Activated gamma-delta T cell treated with anti-CD3 and anti-CD28 coated beads, Interleukin-2, amount 50 U/mL, for 16 hours (primary cell): Measurements from ENCODE around the gene BHLHA15.
"Not testable (repeated sequence)": the region's sequence is repeated elsewhere in the genome, so short reads cannot be mapped to it uniquely, and the experiment has no call there.

Source experiments
- DNase-seq: peaks from one replicate; pipeline ENCODE4 v3.0.0-alpha.2; 2020; ENCODE audit warnings: low read depth

The BHLHA15 gene

GRCh38 chr7:98210513-98211220 is 572 bp upstream of the BHLHA15 start:
- no peak for DNase-seq

GRCh38 chr7:98211676-98212531 is 665 bp downstream of the BHLHA15 start:
- no peak for DNase-seq

GRCh38 chr7:98212532-98213041 is 1.3 kb downstream of the BHLHA15 start:
- DNase-seq: no peak

GRCh38 chr7:98213296-98213887 is 2.2 kb downstream of the BHLHA15 start:
- DNase-seq: no peak

- no peak for DNase-seq
These were observed 2.9 kb downstream of the BHLHA15 start for GRCh38 chr7:98213888-98214810.

- DNase-seq: no peak
These were observed 3.6 kb downstream of the BHLHA15 start for GRCh38 chr7:98214811-98215321.

- no peak for DNase-seq
These were observed 4.6 kb downstream of the BHLHA15 start for GRCh38 chr7:98215561-98216495.

GRCh38 chr7:98216941-98217622 is 5.8 kb downstream of the BHLHA15 start:
- DNase-seq: no peak

- DNase-seq: no peak
These were observed 6.7 kb downstream of the BHLHA15 start for GRCh38 chr7:98217623-98218582.

GRCh38 chr7:98219382-98219781 is 8.1 kb downstream of the BHLHA15 start:
- not testable (repeated sequence) for DNase-seq

- DNase-seq: no peak
These were observed 10.6 kb downstream of the BHLHA15 start for GRCh38 chr7:98221611-98222532.

- no peak for DNase-seq
These were observed 11.4 kb downstream of the BHLHA15 start for GRCh38 chr7:98222533-98223195.

GRCh38 chr7:98223351-98223897 is 12.2 kb downstream of the BHLHA15 start:
- no peak for DNase-seq

GRCh38 chr7:98223898-98224700 is 12.9 kb downstream of the BHLHA15 start:
- no peak for DNase-seq

GRCh38 chr7:98224701-98225181 is 13.5 kb downstream of the BHLHA15 start:
- no peak for DNase-seq
